ENCODE results near the gene H6PD. TPM values are rescaled to one million over a fixed set of nuclear protein-coding genes. Genes with fewer than 3 reads are reported as not detected.

H6PD gene
- total RNA-seq, 1 donor: 10.5 TPM

GRCh38 chr1:9256332-9256731 is 21.8 kb downstream of the H6PD start:
- Histone ChIP-seq H3K9me3 (ENCODE audit: low read depth, low read length) (no peaks in the 10 kb centered on the region), H3K4me1 (ENCODE audit: insufficient read depth, low read length) (no peaks in the 10 kb centered on the region), H3K4me3 (ENCODE audit: low read length) (no peak overlapping the region), H3K27me3 (ENCODE audit: insufficient read depth, low read length) (no peaks in the 10 kb centered on the region)

DNA sequence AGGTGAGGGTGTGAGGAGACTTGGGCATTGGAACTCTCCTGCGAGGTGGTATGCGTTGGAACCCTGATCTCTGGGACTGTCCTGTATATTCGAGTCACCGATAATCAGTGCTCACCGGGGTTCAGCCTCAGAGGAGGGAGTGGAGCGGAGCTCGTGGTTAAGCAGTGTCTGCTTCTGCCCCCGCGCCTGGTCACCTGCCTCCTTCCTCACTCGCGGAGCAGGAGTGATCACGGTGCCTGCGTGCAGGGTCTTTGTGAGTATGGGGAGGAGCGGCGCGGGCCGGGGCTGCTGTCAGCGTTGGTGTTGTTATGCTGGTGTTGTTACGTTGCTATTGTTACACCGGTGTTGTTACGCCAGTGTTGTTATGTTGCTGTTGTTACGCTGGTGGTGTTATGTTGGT is 23.3 kb downstream of the H6PD start:
- no peaks in the 10 kb centered on the region for H3K27me3 ChIP-seq (ENCODE audit: insufficient read depth, low read length)
- no peaks in the 10 kb centered on the region for H3K9me3 ChIP-seq (ENCODE audit: low read depth, low read length)
- no peaks in the 10 kb centered on the region for H3K4me1 ChIP-seq (ENCODE audit: insufficient read depth, low read length)
- H3K4me3 ChIP-seq (ENCODE audit: low read length): no peak overlapping the region

- Histone ChIP-seq H3K4me1 (ENCODE audit: insufficient read depth, low read length) (no peaks in the 10 kb centered on the region), H3K9me3 (ENCODE audit: low read depth, low read length) (no peaks in the 10 kb centered on the region), H3K4me3 (ENCODE audit: low read length) (no peak overlapping the region), H3K27me3 (ENCODE audit: insufficient read depth, low read length) (no peaks in the 10 kb centered on the region)
Measured at GRCh38 chr1:9258629-9259028, 24.1 kb downstream of the H6PD start.

DNA sequence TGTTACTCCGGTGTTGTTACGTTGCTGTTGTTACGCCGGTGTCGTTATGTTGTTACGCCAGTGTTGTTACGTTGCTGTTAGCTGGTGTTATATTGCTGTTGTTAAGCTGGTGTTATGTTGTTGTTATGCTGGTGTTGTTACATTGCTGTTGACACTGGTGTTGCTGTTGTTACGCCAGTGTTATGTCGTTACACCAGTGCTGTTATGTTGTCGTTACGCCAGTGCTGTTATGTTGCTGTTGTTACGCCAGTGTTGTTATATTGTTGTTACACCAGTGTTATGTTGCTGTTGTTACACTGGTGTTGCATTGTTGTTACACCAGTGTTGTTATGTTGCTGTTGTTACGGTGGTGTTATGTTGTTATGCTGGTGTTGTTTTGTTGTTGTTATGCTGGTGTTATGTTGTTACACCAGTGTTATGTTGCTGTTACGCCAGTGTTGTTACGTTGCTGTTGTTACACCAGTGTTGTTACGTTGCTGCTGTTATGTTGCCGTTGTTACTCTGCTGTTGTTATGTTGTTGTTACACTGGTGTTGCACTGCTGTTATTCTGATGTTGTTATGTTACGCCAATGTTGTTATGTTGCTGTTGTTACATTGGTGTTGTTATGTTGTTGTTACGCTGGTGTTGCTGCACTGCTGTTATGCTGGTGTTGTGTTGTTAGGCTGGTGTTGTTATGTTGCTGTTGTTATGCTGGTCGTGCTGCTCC is 25.6 kb downstream of the H6PD start:
- H3K4me3 ChIP-seq (ENCODE audit: low read length): no peak overlapping the region
- no peaks in the 10 kb centered on the region for H3K4me1 ChIP-seq (ENCODE audit: insufficient read depth, low read length)
- H3K9me3 ChIP-seq (ENCODE audit: low read depth, low read length): no peaks in the 10 kb centered on the region
- H3K27me3 ChIP-seq (ENCODE audit: insufficient read depth, low read length): no peaks in the 10 kb centered on the region

GRCh38 chr1:9261496-9261895 is 26.9 kb downstream of the H6PD start:
- no peak overlapping the region for H3K4me3 ChIP-seq (ENCODE audit: low read length)
- no peaks in the 10 kb centered on the region for H3K9me3 ChIP-seq (ENCODE audit: low read depth, low read length)
- H3K4me1 ChIP-seq (ENCODE audit: insufficient read depth, low read length): no peaks in the 10 kb centered on the region
- H3K27me3 ChIP-seq (ENCODE audit: insufficient read depth, low read length): no peaks in the 10 kb centered on the region

DNA sequence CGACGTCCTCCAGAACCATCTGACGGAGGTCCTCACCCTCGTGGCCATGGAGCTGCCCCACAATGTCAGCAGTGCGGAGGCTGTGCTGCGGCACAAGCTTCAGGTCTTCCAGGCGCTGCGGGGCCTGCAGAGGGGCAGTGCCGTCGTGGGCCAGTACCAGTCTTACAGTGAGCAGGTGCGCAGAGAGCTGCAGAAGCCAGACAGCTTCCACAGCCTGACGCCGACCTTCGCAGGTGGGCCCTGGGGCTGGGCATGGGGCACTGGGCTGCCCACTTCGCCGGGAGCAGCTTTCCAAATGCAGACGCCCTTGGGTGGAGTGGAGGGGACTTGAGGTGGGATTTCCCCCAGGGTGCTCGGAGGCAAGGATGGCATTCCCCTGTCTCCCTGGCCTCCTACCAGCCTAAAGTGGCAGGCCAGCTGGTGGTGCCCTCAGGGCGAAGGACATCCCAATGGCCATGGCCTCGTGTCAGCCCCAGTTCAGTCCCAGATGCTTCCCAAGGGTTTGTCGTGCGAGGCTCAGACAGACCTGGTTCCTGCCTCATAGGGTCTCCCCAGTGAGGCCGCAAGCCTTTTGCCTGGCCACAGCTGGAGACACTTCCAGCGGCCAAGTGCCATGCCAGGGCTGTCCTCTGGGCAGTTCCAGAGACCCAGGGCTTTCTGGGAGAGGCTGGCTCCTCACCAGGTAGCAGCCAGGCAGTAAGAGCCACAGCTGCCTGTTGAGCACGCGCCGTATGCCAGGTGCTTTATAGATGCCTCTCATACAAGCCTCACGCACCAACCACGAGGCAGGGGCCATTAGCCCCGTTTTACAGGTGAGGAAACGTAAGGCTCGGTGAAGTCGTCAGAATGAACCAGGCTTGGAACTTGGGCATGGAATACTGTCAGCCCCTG is 27.8 kb downstream of the H6PD start:
- peaks cover 8% of the 10 kb centered on the region for H3K4me1 ChIP-seq (ENCODE audit: insufficient read depth, low read length)
- H3K4me3 ChIP-seq (ENCODE audit: low read length): no peak overlapping the region
- no peaks in the 10 kb centered on the region for H3K27me3 ChIP-seq (ENCODE audit: insufficient read depth, low read length)
- no peaks in the 10 kb centered on the region for H3K9me3 ChIP-seq (ENCODE audit: low read depth, low read length)

DNA sequence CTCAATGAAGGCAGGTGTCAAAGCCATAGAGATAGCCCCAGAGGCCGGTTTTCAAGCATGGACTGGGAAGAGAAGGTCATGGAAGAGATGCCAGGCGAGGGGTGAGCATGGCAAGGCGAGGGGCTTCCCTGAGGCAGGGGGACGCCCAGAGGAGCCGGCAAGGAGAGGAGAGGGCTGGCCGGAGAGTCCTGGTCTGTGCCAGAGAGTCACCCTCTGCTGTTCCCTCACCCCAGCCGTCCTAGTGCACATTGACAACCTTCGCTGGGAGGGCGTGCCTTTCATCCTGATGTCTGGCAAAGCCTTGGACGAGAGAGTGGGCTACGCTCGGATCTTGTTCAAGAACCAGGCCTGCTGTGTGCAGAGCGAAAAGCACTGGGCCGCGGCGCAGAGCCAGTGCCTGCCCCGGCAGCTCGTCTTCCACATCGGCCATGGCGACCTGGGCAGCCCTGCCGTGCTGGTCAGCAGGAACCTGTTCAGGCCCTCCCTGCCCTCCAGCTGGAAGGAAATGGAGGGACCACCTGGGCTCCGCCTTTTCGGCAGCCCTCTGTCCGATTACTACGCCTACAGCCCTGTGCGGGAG is 28.8 kb downstream of the H6PD start:
- Histone ChIP-seq H3K4me3 (ENCODE audit: low read length) (no peak overlapping the region), H3K27me3 (ENCODE audit: insufficient read depth, low read length) (no peaks in the 10 kb centered on the region), H3K4me1 (ENCODE audit: insufficient read depth, low read length) (peaks cover 8% of the 10 kb centered on the region), H3K9me3 (ENCODE audit: low read depth, low read length) (no peaks in the 10 kb centered on the region)

DNA sequence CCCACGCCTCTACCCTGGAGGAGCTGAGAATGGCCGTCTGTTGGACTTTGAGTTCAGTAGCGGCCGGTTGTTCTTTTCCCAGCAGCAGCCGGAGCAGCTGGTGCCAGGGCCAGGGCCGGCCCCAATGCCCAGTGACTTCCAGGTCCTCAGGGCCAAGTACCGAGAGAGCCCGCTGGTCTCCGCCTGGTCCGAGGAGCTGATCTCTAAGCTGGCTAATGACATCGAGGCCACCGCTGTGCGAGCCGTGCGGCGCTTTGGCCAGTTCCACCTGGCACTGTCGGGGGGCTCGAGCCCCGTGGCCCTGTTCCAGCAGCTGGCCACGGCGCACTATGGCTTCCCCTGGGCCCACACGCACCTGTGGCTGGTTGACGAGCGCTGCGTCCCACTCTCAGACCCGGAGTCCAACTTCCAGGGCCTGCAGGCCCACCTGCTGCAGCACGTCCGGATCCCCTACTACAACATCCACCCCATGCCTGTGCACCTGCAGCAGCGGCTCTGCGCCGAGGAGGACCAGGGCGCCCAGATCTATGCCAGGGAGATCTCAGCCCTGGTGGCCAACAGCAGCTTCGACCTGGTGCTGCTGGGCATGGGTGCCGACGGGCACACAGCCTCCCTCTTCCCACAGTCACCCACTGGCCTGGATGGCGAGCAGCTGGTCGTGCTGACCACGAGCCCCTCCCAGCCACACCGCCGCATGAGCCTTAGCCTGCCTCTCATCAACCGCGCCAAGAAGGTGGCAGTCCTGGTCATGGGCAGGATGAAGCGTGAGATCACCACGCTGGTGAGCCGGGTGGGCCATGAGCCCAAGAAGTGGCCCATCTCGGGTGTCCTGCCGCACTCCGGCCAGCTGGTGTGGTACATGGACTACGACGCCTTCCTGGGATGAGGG is 29.7 kb downstream of the H6PD start:
- Histone ChIP-seq H3K4me1 (ENCODE audit: insufficient read depth, low read length) (peaks cover 8% of the 10 kb centered on the region), H3K9me3 (ENCODE audit: low read depth, low read length) (no peaks in the 10 kb centered on the region), H3K27me3 (ENCODE audit: insufficient read depth, low read length) (no peaks in the 10 kb centered on the region), H3K4me3 (ENCODE audit: low read length) (no peak overlapping the region)

DNA sequence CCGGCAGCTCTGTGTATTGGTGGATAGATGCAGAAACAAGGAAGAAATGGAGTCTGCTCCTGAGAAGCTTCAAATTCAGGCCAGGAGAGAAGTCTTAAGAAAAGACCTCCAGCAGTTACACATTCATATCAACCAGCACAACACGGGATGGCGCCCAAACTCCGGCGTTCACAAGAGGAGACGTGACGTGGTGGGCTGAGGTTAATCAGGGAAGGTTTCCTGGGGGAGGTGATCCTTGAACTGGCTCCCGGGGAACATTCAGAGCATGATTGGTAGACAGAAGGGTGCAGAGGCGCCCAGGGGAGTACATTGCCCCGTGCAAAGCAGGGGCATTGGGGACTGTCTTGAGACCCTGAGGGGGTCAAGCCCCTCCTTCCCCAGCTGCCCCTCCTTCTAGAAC is 30.5 kb downstream of the H6PD start:
- Histone ChIP-seq H3K27me3 (ENCODE audit: insufficient read depth, low read length) (no peaks in the 10 kb centered on the region), H3K4me3 (ENCODE audit: low read length) (no peak overlapping the region), H3K4me1 (ENCODE audit: insufficient read depth, low read length) (peaks cover 8% of the 10 kb centered on the region), H3K9me3 (ENCODE audit: low read depth, low read length) (no peaks in the 10 kb centered on the region)

DNA sequence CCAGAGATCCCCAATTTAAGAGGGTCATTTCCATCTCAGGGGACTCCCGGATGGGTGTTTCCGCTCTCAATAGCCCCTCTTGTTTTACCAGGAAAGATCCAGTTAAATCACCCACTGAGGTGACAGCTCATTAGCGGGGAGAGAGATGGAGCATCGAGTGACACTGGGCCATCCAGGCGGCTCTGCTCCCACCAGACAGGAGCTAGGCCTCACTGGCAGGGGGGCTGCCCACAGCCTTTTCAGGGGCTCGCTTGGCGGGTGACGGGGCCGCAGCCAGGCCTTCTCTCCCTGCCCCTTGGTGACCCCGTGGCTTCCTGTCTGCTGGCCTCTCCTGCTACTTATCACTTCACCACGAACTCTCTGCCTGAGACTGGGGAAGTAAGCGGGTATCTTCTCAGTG is 31.4 kb downstream of the H6PD start:
- Histone ChIP-seq H3K27me3 (ENCODE audit: insufficient read depth, low read length) (no peaks in the 10 kb centered on the region), H3K9me3 (ENCODE audit: low read depth, low read length) (no peaks in the 10 kb centered on the region), H3K4me3 (ENCODE audit: low read length) (no peak overlapping the region), H3K4me1 (ENCODE audit: insufficient read depth, low read length) (peaks cover 8% of the 10 kb centered on the region)

GRCh38 chr1:9267352-9267686 is 32.7 kb downstream of the H6PD start:
- H3K4me3 ChIP-seq (ENCODE audit: low read length): no peak overlapping the region
- H3K27me3 ChIP-seq (ENCODE audit: insufficient read depth, low read length): no peaks in the 10 kb centered on the region
- no peaks in the 10 kb centered on the region for H3K9me3 ChIP-seq (ENCODE audit: low read depth, low read length)
- H3K4me1 ChIP-seq (ENCODE audit: insufficient read depth, low read length): peaks cover 8% of the 10 kb centered on the region

- H3K27me3 ChIP-seq (ENCODE audit: insufficient read depth, low read length): no peaks in the 10 kb centered on the region
- H3K4me3 ChIP-seq (ENCODE audit: low read length): no peak overlapping the region
- no peaks in the 10 kb centered on the region for H3K9me3 ChIP-seq (ENCODE audit: low read depth, low read length)
- H3K4me1 ChIP-seq (ENCODE audit: insufficient read depth, low read length): peaks cover 8% of the 10 kb centered on the region
Measured at GRCh38 chr1:9267827-9268581, 33.4 kb downstream of the H6PD start.

DNA sequence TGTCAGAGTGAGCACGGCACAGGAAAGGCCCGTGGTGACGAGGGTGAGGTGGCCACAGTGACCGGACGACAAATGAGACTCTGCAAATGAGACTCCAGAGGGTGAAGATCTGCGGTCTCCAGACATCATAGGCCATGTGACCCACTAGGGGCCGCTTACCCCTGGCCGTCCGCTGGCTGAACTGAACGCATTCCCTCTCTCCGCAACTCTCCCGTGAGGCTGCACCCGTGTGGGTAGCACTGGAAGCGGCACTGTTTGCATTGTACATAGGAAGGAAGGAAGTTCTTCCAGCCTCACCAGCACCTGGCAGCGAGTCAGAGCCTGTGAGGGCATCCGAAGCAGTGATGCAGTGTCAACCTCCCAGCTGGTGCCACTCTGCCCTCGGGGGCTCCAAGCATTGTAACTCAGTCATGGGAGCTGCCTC is 34.5 kb downstream of the H6PD start:
- H3K27me3 ChIP-seq (ENCODE audit: insufficient read depth, low read length): no peaks in the 10 kb centered on the region
- H3K4me1 ChIP-seq (ENCODE audit: insufficient read depth, low read length): peaks cover 8% of the 10 kb centered on the region
- H3K9me3 ChIP-seq (ENCODE audit: low read depth, low read length): no peaks in the 10 kb centered on the region
- H3K4me3 ChIP-seq (ENCODE audit: low read length): no peak overlapping the region

- no peak overlapping the region for H3K4me3 ChIP-seq (ENCODE audit: low read length)
- no peaks in the 10 kb centered on the region for H3K9me3 ChIP-seq (ENCODE audit: low read depth, low read length)
- H3K4me1 ChIP-seq (ENCODE audit: insufficient read depth, low read length): peaks cover 8% of the 10 kb centered on the region
- no peaks in the 10 kb centered on the region for H3K27me3 ChIP-seq (ENCODE audit: insufficient read depth, low read length)
Measured at GRCh38 chr1:9269721-9270120, 35.1 kb downstream of the H6PD start.
